Measurements from ENCODE around the gene TMEM179.

- TF ChIP-seq CTCF (IDR thresholded peaks at IDR 0.05) (no peak), POLR2A (IDR thresholded peaks at IDR 0.05) (no peak)
Observed at GRCh38 chr14:104553166-104554087, 51.1 kb downstream of the TMEM179 start.
